ENCODE measurements around the gene MICALL2. TPM values are rescaled to one million over a fixed set of nuclear protein-coding genes. Genes with fewer than 3 reads are reported as not detected.

Gene MICALL2
- total RNA-seq, 6 donors from 2014 or later, result 17.8 to 67.1 (median 42.4) TPM

GRCh38 chr7:1493129-1493528, 33.9 kb upstream of the MICALL2 start:
- TF ChIP-seq POLR2A (IDR thresholded peaks at IDR 0.05) (no peak), EP300 (IDR thresholded peaks at IDR 0.05) (no peak), POLR2AphosphoS5 (IDR thresholded peaks at IDR 0.05) (no peak)
- TF ChIP-seq, protein P1, sequence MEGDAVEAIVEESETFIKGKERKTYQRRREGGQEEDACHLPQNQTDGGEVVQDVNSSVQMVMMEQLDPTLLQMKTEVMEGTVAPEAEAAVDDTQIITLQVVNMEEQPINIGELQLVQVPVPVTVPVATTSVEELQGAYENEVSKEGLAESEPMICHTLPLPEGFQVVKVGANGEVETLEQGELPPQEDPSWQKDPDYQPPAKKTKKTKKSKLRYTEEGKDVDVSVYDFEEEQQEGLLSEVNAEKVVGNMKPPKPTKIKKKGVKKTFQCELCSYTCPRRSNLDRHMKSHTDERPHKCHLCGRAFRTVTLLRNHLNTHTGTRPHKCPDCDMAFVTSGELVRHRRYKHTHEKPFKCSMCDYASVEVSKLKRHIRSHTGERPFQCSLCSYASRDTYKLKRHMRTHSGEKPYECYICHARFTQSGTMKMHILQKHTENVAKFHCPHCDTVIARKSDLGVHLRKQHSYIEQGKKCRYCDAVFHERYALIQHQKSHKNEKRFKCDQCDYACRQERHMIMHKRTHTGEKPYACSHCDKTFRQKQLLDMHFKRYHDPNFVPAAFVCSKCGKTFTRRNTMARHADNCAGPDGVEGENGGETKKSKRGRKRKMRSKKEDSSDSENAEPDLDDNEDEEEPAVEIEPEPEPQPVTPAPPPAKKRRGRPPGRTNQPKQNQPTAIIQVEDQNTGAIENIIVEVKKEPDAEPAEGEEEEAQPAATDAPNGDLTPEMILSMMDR (IDR thresholded peaks at IDR 0.05), result no peak
- Histone ChIP-seq H3K9me3 (no peaks in the 10 kb centered on the region), H3K27ac (no peak overlapping the region), H3K27me3 (no peaks in the 10 kb centered on the region), H3K4me1 (no peaks in the 10 kb centered on the region), H3K36me3 (peaks cover 14 to 100% (median 86%) of the 10 kb centered on the region in 4 donors), H3K4me3 (no peak overlapping the region)
- 94 to 95% methylated on average over 20 of the region's 20 CpGs for WGBS, 2 donors
- peak in 1 of 2 donors; percentile 54 for DNase-seq
- ATAC-seq (ENCODE audit: low FRiP score in 2 of 2), result no peak

GRCh38 chr7:1492640-1493039, 33.4 kb upstream of the MICALL2 start:
- H3K36me3 ChIP-seq, result peaks cover 14 to 100% (median 86%) of the 10 kb centered on the region in 4 donors
- DNase-seq (peak in 1 of 2 donors; percentile 64), ATAC-seq (ENCODE audit: low FRiP score in 2 of 2) (no peak)
- WGBS, 2 donors, result 89 to 91% methylated on average over 25 to 33 of the region's 33 CpGs
- no peak overlapping the region for H3K4me3 ChIP-seq
- H3K9me3 ChIP-seq, result no peaks in the 10 kb centered on the region
- TF ChIP-seq POLR2AphosphoS5 (IDR thresholded peaks at IDR 0.05), result no peak
- TF ChIP-seq, protein P1 (IDR thresholded peaks at IDR 0.05), result no peak
- TF ChIP-seq EP300 (IDR thresholded peaks at IDR 0.05), result no peak
- no peak for TF ChIP-seq POLR2A (IDR thresholded peaks at IDR 0.05)
- H3K27me3 ChIP-seq, result no peaks in the 10 kb centered on the region
- H3K27ac ChIP-seq, result no peak overlapping the region
- no peaks in the 10 kb centered on the region for H3K4me1 ChIP-seq

GRCh38 chr7:1492221-1492620, 33.0 kb upstream of the MICALL2 start:
- ATAC-seq (ENCODE audit: low FRiP score in 2 of 2) (no peak), DNase-seq (no peak)
- Histone ChIP-seq H3K9me3 (no peaks in the 10 kb centered on the region), H3K27me3 (no peaks in the 10 kb centered on the region), H3K36me3 (peaks cover 19 to 100% (median 86%) of the 10 kb centered on the region in 4 donors), H3K4me3 (no peak overlapping the region), H3K27ac (no peak overlapping the region), H3K4me1 (no peaks in the 10 kb centered on the region)
- 91 to 99% methylated on average over 9 to 10 of the region's 10 CpGs for WGBS, 2 donors
- no peak for TF ChIP-seq EP300 (IDR thresholded peaks at IDR 0.05)
- TF ChIP-seq POLR2A (IDR thresholded peaks at IDR 0.05), result no peak
- no peak for TF ChIP-seq POLR2AphosphoS5 (IDR thresholded peaks at IDR 0.05)
- TF ChIP-seq, protein P1 (IDR thresholded peaks at IDR 0.05), result no peak

DNA sequence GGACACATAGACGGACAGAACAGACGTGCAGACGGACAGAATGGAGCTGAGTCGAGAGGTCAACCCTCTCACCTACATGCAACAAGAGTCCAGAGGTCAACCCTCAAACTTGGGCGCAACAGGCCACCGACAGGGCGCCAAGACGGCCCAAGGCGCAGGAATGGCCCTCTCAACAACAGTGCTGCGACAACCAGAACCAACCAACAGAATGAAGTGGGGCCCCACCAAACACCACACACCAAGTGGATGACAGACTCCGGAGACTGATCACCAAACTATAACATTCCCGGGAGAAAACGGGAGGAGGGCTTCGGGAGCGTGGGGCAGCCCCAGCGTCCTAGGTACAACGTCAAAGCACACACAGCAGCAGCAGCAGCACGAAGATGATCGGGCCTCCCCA, 31.6 kb upstream of the MICALL2 start:
- TF ChIP-seq EP300 (IDR thresholded peaks at IDR 0.05) (no peak), POLR2A (IDR thresholded peaks at IDR 0.05) (no peak), POLR2AphosphoS5 (IDR thresholded peaks at IDR 0.05) (no peak)
- TF ChIP-seq, protein P1 (IDR thresholded peaks at IDR 0.05), result no peak
- no peak overlapping the region for H3K27ac ChIP-seq
- ATAC-seq (ENCODE audit: low FRiP score in 2 of 2) (no peak), DNase-seq (peak in 1 of 2 donors; percentile 61)
- no peaks in the 10 kb centered on the region for H3K27me3 ChIP-seq
- H3K36me3 ChIP-seq, result peaks cover 27 to 100% (median 87%) of the 10 kb centered on the region in 4 donors
- H3K9me3 ChIP-seq, result no peaks in the 10 kb centered on the region
- 89 to 95% methylated on average over 17 to 19 of the region's 19 CpGs for WGBS, 2 donors
- no peaks in the 10 kb centered on the region for H3K4me1 ChIP-seq
- no peak overlapping the region for H3K4me3 ChIP-seq

GRCh38 chr7:1489336-1489735, 30.1 kb upstream of the MICALL2 start:
- WGBS, 2 donors, result 80 to 89% methylated on average over 2 to 17 of the region's 18 CpGs
- ATAC-seq (ENCODE audit: low FRiP score in 2 of 2) (no peak), DNase-seq (peak in 1 of 2 donors; percentile 66)
- no peaks in the 10 kb centered on the region for H3K27me3 ChIP-seq
- no peak for TF ChIP-seq EP300 (IDR thresholded peaks at IDR 0.05)
- no peak for TF ChIP-seq POLR2A (IDR thresholded peaks at IDR 0.05)
- TF ChIP-seq POLR2AphosphoS5 (IDR thresholded peaks at IDR 0.05), result no peak
- TF ChIP-seq, protein P1 (IDR thresholded peaks at IDR 0.05), result no peak
- no peaks in the 10 kb centered on the region for H3K9me3 ChIP-seq
- no peak overlapping the region for H3K27ac ChIP-seq
- no peaks in the 10 kb centered on the region for H3K4me1 ChIP-seq
- peaks cover 32 to 100% (median 87%) of the 10 kb centered on the region in 4 donors for H3K36me3 ChIP-seq
- H3K4me3 ChIP-seq, result no peak overlapping the region

Data from upper lobe of left lung (tissue), 6 donors.